NCI-H1436 treated with DMSO at 0.1 percent for 48 hours (cell line): Measurements from ENCODE around the gene ZDHHC11B.
"Not testable (repeated sequence)": the region's sequence is repeated elsewhere in the genome, so short reads cannot be mapped to it uniquely, and the experiment has no call there.

Source experiments
- DNase-seq: peaks from one replicate; lab custom pipeline; 2025; lab: John Stamatoyannopoulos, UW

The ZDHHC11B gene

GRCh38 chr5:716740-717139 is 67.8 kb downstream of the ZDHHC11B start:
- not testable (repeated sequence) for DNase-seq

- not testable (repeated sequence) for DNase-seq
Measured at GRCh38 chr5:715636-716035, 68.9 kb downstream of the ZDHHC11B start.

GRCh38 chr5:714215-715118 is 70.1 kb downstream of the ZDHHC11B start:
- DNase-seq: not testable (repeated sequence)

GRCh38 chr5:713686-714085 is 70.8 kb downstream of the ZDHHC11B start:
- not testable (repeated sequence) for DNase-seq

- DNase-seq: not testable (repeated sequence)
Measured at GRCh38 chr5:708848-709517, 75.5 kb downstream of the ZDHHC11B start.

GRCh38 chr5:708374-708773 is 76.2 kb downstream of the ZDHHC11B start:
- DNase-seq: not testable (repeated sequence)

- not testable (repeated sequence) for DNase-seq
Measured at GRCh38 chr5:706127-706526, 78.4 kb downstream of the ZDHHC11B start.

- DNase-seq: not testable (repeated sequence)
Measured at GRCh38 chr5:696753-697702, 87.5 kb downstream of the ZDHHC11B start.

- not testable (repeated sequence) for DNase-seq
Measured at GRCh38 chr5:696191-696590, 88.3 kb downstream of the ZDHHC11B start.

- not testable (repeated sequence) for DNase-seq
Measured at GRCh38 chr5:695475-695874, 89.1 kb downstream of the ZDHHC11B start.

GRCh38 chr5:694042-694431 is 90.5 kb downstream of the ZDHHC11B start:
- not testable (repeated sequence) for DNase-seq

GRCh38 chr5:693271-694041 is 91.1 kb downstream of the ZDHHC11B start, which contains the start of gene TPPP:
Gene TPPP, minus strand, starts transcription at chr5:693352. Its CDS starts 15,292 bp downstream, at chr5:678060.
- DNase-seq: not testable (repeated sequence)

GRCh38 chr5:692529-693041 is 91.9 kb downstream of the ZDHHC11B start:
- not testable (repeated sequence) for DNase-seq

GRCh38 chr5:691817-692528 is 92.6 kb downstream of the ZDHHC11B start:
- no peak for DNase-seq

GRCh38 chr5:691049-691448 is 93.5 kb downstream of the ZDHHC11B start:
- DNase-seq: not testable (repeated sequence)

GRCh38 chr5:690293-690692 is 94.2 kb downstream of the ZDHHC11B start:
- not testable (repeated sequence) for DNase-seq

GRCh38 chr5:688348-689010 is 96.0 kb downstream of the ZDHHC11B start:
- DNase-seq: not testable (repeated sequence)

- DNase-seq: not testable (repeated sequence)
Measured at GRCh38 chr5:686936-687335, 97.6 kb downstream of the ZDHHC11B start.

- DNase-seq: not testable (repeated sequence)
Measured at GRCh38 chr5:686172-686523, 98.4 kb downstream of the ZDHHC11B start.
